GM19438 (cell line): ENCODE data around the gene TMTC2.

Experiments
- ATAC-seq: cut with Tn5 transposase; IDR thresholded peaks from one replicate; pipeline ENCODE4 v1.9.1; 2021; ENCODE audit warnings: low read depth; ENCODE audit not compliant: unreplicated experiment

Gene TMTC2

GRCh38 chr12:82981150-82981549 is 294.4 kb downstream of the TMTC2 start:
- no peak for ATAC-seq

- ATAC-seq = no peak
These were observed 307.4 kb downstream of the TMTC2 start for GRCh38 chr12:82994117-82994516.

- ATAC-seq = no peak
These were observed 309.6 kb downstream of the TMTC2 start for GRCh38 chr12:82996168-82996812.

GRCh38 chr12:82998509-82998908 is 311.8 kb downstream of the TMTC2 start:
- ATAC-seq = no peak

- ATAC-seq = no peak
These were observed 316.3 kb downstream of the TMTC2 start for GRCh38 chr12:83003026-83003425.

- no peak for ATAC-seq
These were observed 319.0 kb downstream of the TMTC2 start for GRCh38 chr12:83005534-83006197.

GRCh38 chr12:83008703-83009102 is 322.0 kb downstream of the TMTC2 start:
- no peak for ATAC-seq

GRCh38 chr12:83010169-83010804 is 323.6 kb downstream of the TMTC2 start:
- ATAC-seq = no peak

GRCh38 chr12:83015390-83016217 is 328.9 kb downstream of the TMTC2 start:
- ATAC-seq = no peak

- ATAC-seq = no peak
These were observed 329.6 kb downstream of the TMTC2 start for GRCh38 chr12:83016218-83016835.

GRCh38 chr12:83016991-83017390 is 330.3 kb downstream of the TMTC2 start:
- no peak for ATAC-seq

GRCh38 chr12:83018088-83018487 is 331.4 kb downstream of the TMTC2 start:
- no peak for ATAC-seq

GRCh38 chr12:83027021-83027723 is 340.5 kb downstream of the TMTC2 start:
- no peak for ATAC-seq

GRCh38 chr12:83031196-83031595 is 344.5 kb downstream of the TMTC2 start:
- ATAC-seq = no peak

- ATAC-seq = no peak
These were observed 350.1 kb downstream of the TMTC2 start for GRCh38 chr12:83036847-83037246.

- ATAC-seq = no peak
These were observed 352.7 kb downstream of the TMTC2 start for GRCh38 chr12:83039413-83039812.

GRCh38 chr12:83040339-83040738 is 353.6 kb downstream of the TMTC2 start:
- no peak for ATAC-seq

GRCh38 chr12:83040991-83041390 is 354.3 kb downstream of the TMTC2 start:
- no peak for ATAC-seq

GRCh38 chr12:83042441-83043200 is 355.9 kb downstream of the TMTC2 start:
- ATAC-seq = no peak
